GM18505 (cell line): ENCODE results near the gene KRT14.
"Not testable (repeated sequence)": the region's sequence is repeated elsewhere in the genome, so short reads cannot be mapped to it uniquely, and the experiment has no call there.

Experiments used
- ATAC-seq: cut with Tn5 transposase; IDR thresholded peaks from one replicate; pipeline ENCODE4 v1.9.1; 2021; ENCODE audit not compliant: unreplicated experiment
- POLR2A ChIP-seq: IDR thresholded peaks from 4 replicates; pipeline ENCODE4 v1.6.1; 2011; ENCODE audit warnings: borderline replicate concordance; ENCODE audit not compliant: insufficient read depth, insufficient read length; ENCODE audit errors: extremely low read depth

The KRT14 gene

GRCh38 chr17:41600318-41600717, 13.6 kb upstream of the KRT14 start:
- no peak for ATAC-seq
- TF ChIP-seq POLR2A, result no peak

DNA sequence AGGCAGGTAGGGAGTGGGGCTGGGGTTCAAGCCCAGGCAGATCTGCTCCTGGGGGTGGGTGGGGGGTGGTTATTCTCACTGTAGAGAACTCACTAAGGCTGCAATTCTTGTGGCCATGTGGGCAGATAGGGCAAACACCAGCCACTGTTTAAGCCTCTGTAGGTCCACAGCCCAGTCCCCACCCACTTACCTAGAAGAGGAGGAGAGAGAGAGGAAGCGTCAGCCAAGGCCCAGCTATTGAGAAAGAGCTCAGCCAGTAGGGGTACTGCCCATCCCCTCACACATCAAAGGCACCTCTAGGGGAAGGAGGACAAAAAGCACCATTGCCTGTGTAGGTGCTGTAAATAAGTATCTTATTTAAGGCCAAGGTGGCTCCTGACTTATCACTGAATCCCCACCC, 13.0 kb upstream of the KRT14 start:
- ATAC-seq, result no peak
- TF ChIP-seq POLR2A, result no peak

DNA sequence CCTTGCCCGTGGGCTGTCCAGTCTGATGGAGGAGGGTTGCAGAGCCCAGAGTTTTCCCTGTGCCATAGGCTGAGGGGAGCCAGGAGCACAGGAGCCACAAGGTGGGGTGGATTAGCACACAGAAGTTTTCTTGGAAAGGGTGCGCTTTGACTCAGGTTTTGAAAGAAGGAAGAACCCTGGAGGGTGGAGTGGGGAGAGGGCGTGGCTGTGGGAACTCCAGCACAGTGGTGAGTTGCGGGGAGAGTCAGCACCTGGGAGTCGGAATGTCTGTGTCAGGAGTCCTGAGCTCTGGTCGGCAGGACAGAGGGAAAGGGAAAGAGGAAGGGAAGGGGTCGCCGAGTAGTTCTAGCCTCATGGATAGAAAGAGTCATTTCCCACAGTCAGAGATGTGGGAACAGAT, 8.9 kb upstream of the KRT14 start:
- no peak for TF ChIP-seq POLR2A
- no peak for ATAC-seq

DNA sequence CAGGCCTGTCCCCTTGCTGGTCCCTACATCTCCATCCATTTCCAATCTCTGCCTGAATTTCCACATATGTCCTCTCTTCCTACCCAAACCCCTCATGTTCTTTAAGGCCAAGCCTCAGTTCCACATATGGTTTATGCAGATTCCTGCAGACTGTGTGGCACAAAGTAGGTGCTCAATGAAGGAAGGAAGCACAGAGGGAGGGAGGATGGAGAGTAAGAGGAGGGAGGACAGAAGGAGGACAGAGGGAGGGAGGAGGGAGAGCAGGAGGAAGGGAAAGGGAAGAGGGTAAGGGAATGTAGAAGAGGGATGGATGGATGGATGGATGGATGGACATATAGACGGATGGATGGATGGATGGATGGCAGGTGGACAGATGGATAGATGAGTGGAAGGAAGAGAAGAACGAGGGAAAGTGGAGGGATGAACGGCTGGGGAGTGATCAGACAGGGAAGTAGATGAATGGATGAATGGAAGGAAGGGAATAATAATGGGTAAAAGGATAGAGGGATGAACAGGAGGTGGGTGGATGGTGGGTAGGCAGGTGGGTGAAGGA, 7.7 kb upstream of the KRT14 start:
- ATAC-seq, result no peak
- no peak for TF ChIP-seq POLR2A

GRCh38 chr17:41593306-41593981, 6.7 kb upstream of the KRT14 start:
- ATAC-seq, result no peak

DNA sequence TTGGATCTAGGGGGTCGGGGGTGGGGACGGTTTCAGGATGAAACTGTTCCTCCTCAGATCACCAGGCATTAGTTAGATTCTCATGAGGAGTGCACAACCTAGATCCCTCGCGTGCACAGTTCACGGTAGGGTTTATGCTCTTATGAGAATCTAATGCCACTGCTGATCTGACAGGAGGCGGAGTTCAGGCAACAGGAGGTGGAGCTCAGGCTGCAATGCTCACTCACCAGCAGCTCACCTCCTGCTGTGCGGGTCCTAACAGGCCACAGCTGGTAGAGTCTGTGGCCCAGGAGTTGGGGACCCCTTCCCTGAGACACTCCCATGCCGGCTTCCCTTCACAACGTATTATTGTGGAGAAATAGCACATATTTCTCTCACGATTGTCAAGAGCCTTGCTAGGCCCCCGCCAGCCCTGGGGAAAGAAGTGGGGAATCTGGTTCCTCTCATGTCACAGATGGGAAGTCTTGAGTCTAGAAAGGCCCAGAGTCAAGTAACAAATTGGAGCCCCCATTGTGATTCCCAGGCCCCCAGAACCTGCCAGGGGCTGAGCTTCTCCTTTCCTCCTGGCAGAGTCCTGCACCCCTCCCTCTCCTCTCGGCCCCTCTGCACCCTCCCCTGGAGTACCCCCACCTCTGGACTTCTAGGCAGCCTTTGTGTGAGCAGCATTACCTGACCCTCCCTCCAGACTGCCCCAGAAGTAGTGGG, 6.1 kb upstream of the KRT14 start:
- no peak for ATAC-seq
- no peak for TF ChIP-seq POLR2A

More at GRCh38 chr17:41593306-41593981, 6.7 kb upstream of the KRT14 start:
- TF ChIP-seq POLR2A, result no peak

DNA sequence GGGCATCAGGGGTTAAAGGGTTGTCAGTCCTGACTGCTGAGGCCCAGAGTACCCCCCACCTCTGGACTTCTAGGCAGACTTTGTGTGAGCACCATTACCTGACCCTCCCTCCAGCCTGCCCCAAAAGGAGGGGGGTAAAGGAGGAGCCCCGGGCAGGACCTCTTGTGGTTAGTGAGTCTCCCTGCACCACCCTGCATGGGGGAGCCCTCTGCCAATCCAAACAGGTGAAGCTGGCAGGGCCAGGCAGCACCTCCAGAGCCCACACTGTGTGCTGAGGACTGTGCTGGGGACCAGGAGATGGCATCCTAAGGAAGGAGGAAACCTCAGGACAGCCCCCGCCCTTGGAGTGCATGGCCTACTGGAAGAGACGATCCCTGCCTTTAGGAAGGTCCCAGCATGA, 2.6 kb upstream of the KRT14 start:
- TF ChIP-seq POLR2A, result no peak
- ATAC-seq, result no peak

DNA sequence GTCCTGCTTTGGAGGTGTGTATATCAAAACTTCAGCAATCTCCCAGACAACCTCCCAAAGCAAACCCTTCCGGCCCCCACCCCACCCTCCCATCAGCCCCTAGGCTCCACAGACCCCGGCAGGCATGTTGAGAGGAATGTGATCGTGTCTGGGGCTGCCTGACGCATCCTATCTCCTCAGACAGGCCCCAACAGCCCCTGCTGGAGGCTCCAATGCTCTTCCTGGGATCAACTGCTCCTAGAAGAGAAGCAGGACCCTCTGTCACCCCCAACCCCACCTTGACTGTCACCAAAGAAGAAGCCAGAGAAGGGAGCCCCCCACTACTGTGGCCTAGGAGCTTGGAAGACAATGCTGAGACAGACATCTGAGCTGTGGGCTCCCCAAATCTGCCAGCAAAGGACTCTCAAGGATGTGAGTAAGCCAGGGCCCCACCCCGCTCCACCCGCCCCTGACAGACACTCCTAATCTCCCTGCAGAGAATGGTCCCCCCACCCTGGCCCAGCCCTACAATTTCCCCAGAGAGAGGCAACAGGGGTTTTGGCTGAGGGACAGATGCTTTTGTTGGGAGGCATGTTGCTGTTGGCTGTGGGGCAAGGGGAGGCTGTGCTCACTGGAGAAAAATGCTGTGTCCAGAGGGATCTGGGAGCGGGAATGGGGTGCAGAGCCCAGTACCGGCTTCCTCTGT, 1.6 kb upstream of the KRT14 start:
- TF ChIP-seq POLR2A, result no peak
- ATAC-seq, result no peak

- no peak for ATAC-seq
- no peak for TF ChIP-seq POLR2A
Observed at GRCh38 chr17:41585301-41586056, 1.2 kb downstream of the KRT14 start.

GRCh38 chr17:41584331-41584927, 2.3 kb downstream of the KRT14 start:
- not testable (repeated sequence) for ATAC-seq

- no peak for ATAC-seq
- TF ChIP-seq POLR2A, result no peak
Observed at GRCh38 chr17:41583137-41584127, 3.3 kb downstream of the KRT14 start.

GRCh38 chr17:41582061-41582968, 4.4 kb downstream of the KRT14 start:
- ATAC-seq, result not testable (repeated sequence)
